Measurements from ENCODE around the gene DOK6.
"Not testable (repeated sequence)": the region's sequence is repeated elsewhere in the genome, so short reads cannot be mapped to it uniquely, and the experiment has no call there.

DOK6 gene

GRCh38 chr18:69400253-69400975 lies at the start of gene DOK6:
TSS of gene DOK6 (plus strand) at chr18:69400888.
- DNase-seq (ENCODE audit: low spot score) = peak; percentile 72

GRCh38 chr18:69353023-69353422 lies 47.7 kb upstream of the DOK6 start:
- DNase-seq (ENCODE audit: low spot score) = no peak

GRCh38 chr18:69357590-69357989 lies 43.1 kb upstream of the DOK6 start:
- no peak for DNase-seq (ENCODE audit: low spot score)

GRCh38 chr18:69358212-69358895 lies 42.3 kb upstream of the DOK6 start:
- no peak for DNase-seq (ENCODE audit: low spot score)

- not testable (repeated sequence) for DNase-seq (ENCODE audit: low spot score)
These were observed 40.9 kb upstream of the DOK6 start for GRCh38 chr18:69359768-69360167.

- no peak for DNase-seq (ENCODE audit: low spot score)
These were observed 35.8 kb upstream of the DOK6 start for GRCh38 chr18:69364930-69365329.

- DNase-seq (ENCODE audit: low spot score) = no peak
These were observed 35.0 kb upstream of the DOK6 start for GRCh38 chr18:69365658-69366057.

GRCh38 chr18:69367104-69367503 lies 33.6 kb upstream of the DOK6 start:
- no peak for DNase-seq (ENCODE audit: low spot score)

GRCh38 chr18:69371729-69372128 lies 29.0 kb upstream of the DOK6 start:
- no peak for DNase-seq (ENCODE audit: low spot score)

GRCh38 chr18:69380324-69380723 lies 20.4 kb upstream of the DOK6 start:
- DNase-seq (ENCODE audit: low spot score) = no peak

- DNase-seq (ENCODE audit: low spot score) = peak; percentile 58
These were observed 17.5 kb upstream of the DOK6 start for GRCh38 chr18:69383186-69383585.

GRCh38 chr18:69387186-69387585 lies 13.5 kb upstream of the DOK6 start:
- DNase-seq (ENCODE audit: low spot score) = no peak

- no peak for DNase-seq (ENCODE audit: low spot score)
These were observed 12.5 kb upstream of the DOK6 start for GRCh38 chr18:69388222-69388621.

- DNase-seq (ENCODE audit: low spot score) = peak; percentile 25
These were observed 3.6 kb upstream of the DOK6 start for GRCh38 chr18:69397096-69397495.

GRCh38 chr18:69399253-69399652 lies 1.4 kb upstream of the DOK6 start:
- no peak for DNase-seq (ENCODE audit: low spot score)

GRCh38 chr18:69400976-69401225 lies 213 bp downstream of the DOK6 start:
- DNase-seq (ENCODE audit: low spot score) = peak; percentile 35

- DNase-seq (ENCODE audit: low spot score) = peak; percentile 24
These were observed 711 bp downstream of the DOK6 start for GRCh38 chr18:69401226-69401971.

GRCh38 chr18:69401972-69402532 lies 1.4 kb downstream of the DOK6 start:
- DNase-seq (ENCODE audit: low spot score) = peak; percentile 3

GRCh38 chr18:69402533-69402989 lies 1.9 kb downstream of the DOK6 start:
- DNase-seq (ENCODE audit: low spot score) = peak; percentile 1

- DNase-seq (ENCODE audit: low spot score) = no peak
These were observed 7.8 kb downstream of the DOK6 start for GRCh38 chr18:69408522-69408921.

- DNase-seq (ENCODE audit: low spot score) = no peak
These were observed 10.5 kb downstream of the DOK6 start for GRCh38 chr18:69411199-69411598.

- no peak for DNase-seq (ENCODE audit: low spot score)
These were observed 13.5 kb downstream of the DOK6 start for GRCh38 chr18:69414184-69414583.

- no peak for DNase-seq (ENCODE audit: low spot score)
These were observed 32.2 kb downstream of the DOK6 start for GRCh38 chr18:69432847-69433246.
